NCI-H1694 treated with DMSO at 0.1 percent for 48 hours (cell line): ENCODE data around the gene ELMOD3.
"Not testable (repeated sequence)": the region's sequence is repeated elsewhere in the genome, so short reads cannot be mapped to it uniquely, and the experiment has no call there.

Source experiments
- DNase-seq: peaks from one replicate; lab custom pipeline; 2025; lab: John Stamatoyannopoulos, UW

The ELMOD3 gene

GRCh38 chr2:85401464-85401805, 46.9 kb downstream of the ELMOD3 start:
- no peak for DNase-seq

GRCh38 chr2:85401844-85402243, 47.3 kb downstream of the ELMOD3 start:
- DNase-seq = no peak

GRCh38 chr2:85405201-85406059, 50.9 kb downstream of the ELMOD3 start:
- peak; percentile 89 for DNase-seq

GRCh38 chr2:85409845-85410583, 55.4 kb downstream of the ELMOD3 start, which contains the start of gene CAPG:
TSS of gene CAPG (minus strand) at chr2:85410366. CDS start at chr2:85402145, 8,221 bp downstream.
- no peak for DNase-seq

- no peak for DNase-seq
These were observed 56.2 kb downstream of the ELMOD3 start for GRCh38 chr2:85410584-85411404.

- no peak for DNase-seq
These were observed 56.8 kb downstream of the ELMOD3 start for GRCh38 chr2:85411405-85411748.

GRCh38 chr2:85413592-85414420, 59.2 kb downstream of the ELMOD3 start:
- no peak for DNase-seq

- DNase-seq = not testable (repeated sequence)
These were observed 59.8 kb downstream of the ELMOD3 start for GRCh38 chr2:85414421-85414759.

- no peak for DNase-seq
These were observed 60.4 kb downstream of the ELMOD3 start for GRCh38 chr2:85414761-85415553.

GRCh38 chr2:85415980-85416650, 61.5 kb downstream of the ELMOD3 start:
- no peak for DNase-seq

- DNase-seq = peak; percentile 88
These were observed 63.8 kb downstream of the ELMOD3 start, which contains the start of gene SH2D6 for GRCh38 chr2:85418132-85419008. TSS of gene SH2D6 (plus strand) at chr2:85418714. CDS start at chr2:85429466, 10,752 bp downstream.

- no peak for DNase-seq
These were observed 64.6 kb downstream of the ELMOD3 start for GRCh38 chr2:85419009-85419675.

- peak; percentile 82 for DNase-seq
These were observed 66.1 kb downstream of the ELMOD3 start for GRCh38 chr2:85420536-85421259.

- no peak for DNase-seq
These were observed 66.9 kb downstream of the ELMOD3 start for GRCh38 chr2:85421260-85422071.

GRCh38 chr2:85422072-85422457, 67.5 kb downstream of the ELMOD3 start:
- DNase-seq = no peak

GRCh38 chr2:85423525-85423924, 69.0 kb downstream of the ELMOD3 start:
- DNase-seq = peak; percentile 83

- no peak for DNase-seq
These were observed 71.0 kb downstream of the ELMOD3 start for GRCh38 chr2:85425588-85425987.
